Large intestine (tissue), 3 donors: Measurements from ENCODE around the gene NTSR1. TPM values are rescaled to one million over a fixed set of nuclear protein-coding genes. Genes with fewer than 3 reads are reported as not detected.

Experiments
- DNase-seq, 2 donors: peaks; one replicate each; pipeline versions ENCODE4 v3.0.0 to v3.0.0-alpha.2; 2013
- H3K27ac ChIP-seq: one replicate; pipeline ENCODE4 v1.5.1; 2013; ENCODE audit warnings: low read length
- H3K27me3 ChIP-seq: 2 replicates; pipeline ENCODE4 v1.6.1; 2013; ENCODE audit warnings: low read length; ENCODE audit not compliant: control insufficient read depth, insufficient read depth
- H3K36me3 ChIP-seq: 2 replicates; pipeline ENCODE4 v1.6.1; 2013; ENCODE audit warnings: low read length; ENCODE audit not compliant: control insufficient read depth, insufficient read depth
- H3K4me1 ChIP-seq: one replicate; pipeline ENCODE4 v1.6.1; 2013; ENCODE audit warnings: low read length; ENCODE audit not compliant: control insufficient read depth, insufficient read depth
- H3K4me3 ChIP-seq: one replicate; pipeline ENCODE4 v1.5.1; 2013; ENCODE audit warnings: low read length
- H3K9me3 ChIP-seq: one replicate; pipeline ENCODE4 v1.6.1; 2013; ENCODE audit warnings: mild to moderate bottlenecking, low read depth, low read length, moderate library complexity; ENCODE audit not compliant: control insufficient read depth
- WGBS: methylation state at CpG from one replicate; pipeline ENCODE4 v1.1.5; 2013; ENCODE audit warnings: low lambda C conversion rate; ENCODE audit not compliant: insufficient coverage; 5-methylcytosine and 5-hydroxymethylcytosine counted together
- polyA plus RNA-seq: library from polyadenylated mRNA; unstranded; fragments of 120-200 nt; gene quantifications from one replicate; pipeline ENCODE4 v1.2.1, GENCODE V29; 2013

Gene NTSR1
- polyA plus RNA-seq, 1 donor: 1.1 TPM

- Histone ChIP-seq H3K36me3 (peaks cover 71% of the 10 kb centered on the region), H3K4me1 (peaks cover 15% of the 10 kb centered on the region), H3K27me3 (peaks cover 4% of the 10 kb centered on the region), H3K27ac (no peak overlapping the region), H3K4me3 (no peak overlapping the region), H3K9me3 (no peaks in the 10 kb centered on the region)
- no CpG with 5 or more reads among the region's 24 CpGs for WGBS
- DNase-seq: no peak
These were observed 101.1 kb downstream of the NTSR1 start for GRCh38 chr20:62809530-62810428.

- H3K27me3 ChIP-seq: peaks cover 19% of the 10 kb centered on the region
- no peak overlapping the region for H3K27ac ChIP-seq
- H3K4me3 ChIP-seq: no peak overlapping the region
- WGBS: no CpG with 5 or more reads among the region's 21 CpGs
- H3K9me3 ChIP-seq: peaks cover 2% of the 10 kb centered on the region
- no peak for DNase-seq
- peaks cover 70% of the 10 kb centered on the region for H3K36me3 ChIP-seq
- H3K4me1 ChIP-seq: peaks cover 18% of the 10 kb centered on the region
These were observed 102.7 kb downstream of the NTSR1 start for GRCh38 chr20:62811320-62811719.

- no peak for DNase-seq
- no peak overlapping the region for H3K27ac ChIP-seq
- H3K4me1 ChIP-seq: peaks cover 17% of the 10 kb centered on the region
- peaks cover 5% of the 10 kb centered on the region for H3K9me3 ChIP-seq
- H3K4me3 ChIP-seq: no peak overlapping the region
- H3K36me3 ChIP-seq: peaks cover 66% of the 10 kb centered on the region
- H3K27me3 ChIP-seq: peaks cover 23% of the 10 kb centered on the region
- WGBS: no CpG with 5 or more reads among the region's 10 CpGs
These were observed 103.1 kb downstream of the NTSR1 start for GRCh38 chr20:62811720-62812119.

Other genes starting within 250 kb of the NTSR1 start
- 40.9 TPM for gene GATA5, start 232.8 kb upstream of the NTSR1 start, polyA plus RNA-seq
- 1.4 TPM for gene SLCO4A1, start 66.3 kb upstream of the NTSR1 start, polyA plus RNA-seq
- 11.8 TPM for gene MRGBP, start 87.6 kb downstream of the NTSR1 start, polyA plus RNA-seq
- 46.1 TPM for gene OGFR, start 96.0 kb downstream of the NTSR1 start, polyA plus RNA-seq
- 14.1 TPM for gene COL9A3, start 108.2 kb downstream of the NTSR1 start, polyA plus RNA-seq
- 6.8 TPM for gene TCFL5, start 153.0 kb downstream of the NTSR1 start, polyA plus RNA-seq
- 51.6 TPM for gene DIDO1, start 217.7 kb downstream of the NTSR1 start, polyA plus RNA-seq
- 32.2 TPM for gene GID8, start 229.3 kb downstream of the NTSR1 start, polyA plus RNA-seq
- 8.1 TPM for gene SLC17A9, start 243.9 kb downstream of the NTSR1 start, polyA plus RNA-seq